ENCODE data around the gene SELENON. TPM values are rescaled to one million over a fixed set of nuclear protein-coding genes. Genes with fewer than 3 reads are reported as not detected.

Gene SELENON
- total and polyA plus RNA-seq, 2 of the 13 experiments (the other 11 are each of a cell fraction or from before 2014, with no cell fraction given), result 3.8 to 8.0 TPM

GRCh38 chr1:25771221-25772114 is 28.5 kb upstream of the SELENON start (continued):
- no peak for TF ChIP-seq BCLAF1 (IDR thresholded peaks at IDR 0.05)

- Histone ChIP-seq H3K79me2 (ENCODE audit: insufficient read depth, low read length) (no peaks in the 10 kb centered on the region), H4K20me1 (ENCODE audit: insufficient read depth, low read length) (no peaks in the 10 kb centered on the region), H3K36me3 (replicated peaks in 1 of 2; ENCODE audit: control insufficient read depth in 1 of 2, insufficient read depth in 2 of 2, low read length in 2 of 2) (no peaks in the 10 kb centered on the region), H3K9ac (ENCODE audit: insufficient read depth, low read depth, low read length) (no peak overlapping the region; the same call in 1 of the 2 replicates), H3K4me1 (ENCODE audit: insufficient read depth, low read length) (peaks cover 63% of the 10 kb centered on the region), H3K27me3 (ENCODE audit: control insufficient read depth in 1 of 2, insufficient read depth in 2 of 2, low read length in 2 of 2) (peaks cover 7 to 27% of the 10 kb centered on the region in 2 experiments), H3K4me2 (ENCODE audit: low read depth, low read length) (peak overlapping the region; percentile 93), H3K9me3 (ENCODE audit: low read length) (no peaks in the 10 kb centered on the region), H3K4me3 (replicated peaks in 1 of 3; ENCODE audit: insufficient read depth in 1 of 3, low read depth in 2 of 3, low read length in 3 of 3) (peak overlapping the region; percentile 35 to 69 (median 52); a peak in 5 of 6 replicates), H3K27ac (ENCODE audit: extremely low read length, insufficient read depth, low read length) (no peak overlapping the region), H2AFZ (ENCODE audit: low read length) (no peak overlapping the region)
- BruUV-seq (replicated peaks), result TSS peak; percentile 91
- intact Hi-C loops (cut with micrococcal nuclease; ENCODE audit: unreplicated experiment) (loop anchor here (10.0 kb wide), 1 partner anchor 77 kb away; no protein-coding TSS in a partner anchor), in situ Hi-C loops (cut with HindIII; ENCODE audit: extremely low pct_ligation_motif_present, low pct_unique_long_range_greater_than_20kb) (no loop called here)
- DNase-seq (ENCODE audit: low spot score), result no peak
- POLR2A ChIA-PET, result no interaction called here
- CTCF ChIA-PET (ENCODE audit: low intra/inter-chr PET ratio, low total read pairs), result no interaction called here
- no peak for FAIRE-seq
- WGBS (ENCODE audit: low lambda C conversion rate), result 72% methylated on average over 5 of the region's 5 CpGs
- no peak for ATAC-seq
- 0 out of 2 replicates have a peak, but pooled peaks have one; percentile 15 for TF ChIP-seq ZNF646 (CRISPR knock-in tag; IDR thresholded peaks at IDR 0.05)
- TF ChIP-seq ZNF768 (CRISPR knock-in tag; IDR thresholded peaks at IDR 0.05), result peak; percentile 94
- TF ChIP-seq AKNA (CRISPR knock-in tag; IDR thresholded peaks at IDR 0.05; ENCODE audit: borderline replicate concordance), result no peak
- TF ChIP-seq NFRKB (IDR thresholded peaks at IDR 0.05), result no peak
- TF ChIP-seq ZNF501 (CRISPR knock-in tag; IDR thresholded peaks at IDR 0.05), result no peak
Measured at GRCh38 chr1:25772164-25772563, 27.8 kb upstream of the SELENON start.
